ENCODE data around the gene MCEMP1.

DNA sequence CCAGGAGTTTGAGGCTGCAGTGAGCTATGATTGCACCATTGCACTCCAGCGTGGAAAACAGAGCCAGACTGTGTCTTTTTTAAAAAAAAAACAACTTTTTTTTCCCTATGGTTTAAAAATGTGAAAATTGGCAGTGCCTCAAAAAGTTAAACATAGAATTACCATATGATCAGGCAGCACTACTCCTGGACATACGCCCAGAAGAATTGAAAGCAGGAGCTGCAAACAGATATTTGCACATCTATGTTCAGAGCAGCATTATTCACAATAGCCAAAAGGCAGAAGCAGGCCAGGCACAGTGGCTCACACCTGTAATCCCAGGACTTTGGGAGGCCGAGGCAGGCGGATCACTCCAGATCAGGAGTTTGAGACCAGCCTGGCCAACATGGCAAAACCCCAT, 11.8 kb upstream of the MCEMP1 start:
- TF ChIP-seq, protein P1, sequence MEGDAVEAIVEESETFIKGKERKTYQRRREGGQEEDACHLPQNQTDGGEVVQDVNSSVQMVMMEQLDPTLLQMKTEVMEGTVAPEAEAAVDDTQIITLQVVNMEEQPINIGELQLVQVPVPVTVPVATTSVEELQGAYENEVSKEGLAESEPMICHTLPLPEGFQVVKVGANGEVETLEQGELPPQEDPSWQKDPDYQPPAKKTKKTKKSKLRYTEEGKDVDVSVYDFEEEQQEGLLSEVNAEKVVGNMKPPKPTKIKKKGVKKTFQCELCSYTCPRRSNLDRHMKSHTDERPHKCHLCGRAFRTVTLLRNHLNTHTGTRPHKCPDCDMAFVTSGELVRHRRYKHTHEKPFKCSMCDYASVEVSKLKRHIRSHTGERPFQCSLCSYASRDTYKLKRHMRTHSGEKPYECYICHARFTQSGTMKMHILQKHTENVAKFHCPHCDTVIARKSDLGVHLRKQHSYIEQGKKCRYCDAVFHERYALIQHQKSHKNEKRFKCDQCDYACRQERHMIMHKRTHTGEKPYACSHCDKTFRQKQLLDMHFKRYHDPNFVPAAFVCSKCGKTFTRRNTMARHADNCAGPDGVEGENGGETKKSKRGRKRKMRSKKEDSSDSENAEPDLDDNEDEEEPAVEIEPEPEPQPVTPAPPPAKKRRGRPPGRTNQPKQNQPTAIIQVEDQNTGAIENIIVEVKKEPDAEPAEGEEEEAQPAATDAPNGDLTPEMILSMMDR (IDR thresholded peaks at IDR 0.05), result no peak
- no peak for TF ChIP-seq POLR2AphosphoS5 (IDR thresholded peaks at IDR 0.05; ENCODE audit: insufficient read depth in 1 of 2, low read depth in 1 of 2)
